GM23248 (cell line): ENCODE results near the gene SMC4. TPM values are rescaled to one million over a fixed set of nuclear protein-coding genes. Genes with fewer than 3 reads are reported as not detected.

Experiments used
- DNase-seq: peaks from one replicate; pipeline ENCODE4 v3.0.0-alpha.2; 2015
- H2AFZ ChIP-seq: fragments of 200-600 bp; sonication (generic); 2 replicates; pipeline ENCODE4 v1.6.1; 2016; ENCODE audit warnings: antibody characterized with exemption
- H3F3A ChIP-seq: fragments of 200-600 bp; sonication (generic); 2 replicates; pipeline ENCODE4 v1.6.1; 2016; ENCODE audit warnings: mild to moderate bottlenecking, antibody characterized with exemption, mixed run types; ENCODE audit not compliant: insufficient read depth
- H3K27ac ChIP-seq: fragments of 200-600 bp; sonication (generic); 2 replicates; pipeline ENCODE4 v1.5.1; 2016; ENCODE audit warnings: mild to moderate bottlenecking
- H3K27me3 ChIP-seq: fragments of 200-600 bp; sonication (generic); replicated peaks from 2 replicates; pipeline ENCODE4 v1.6.1; 2016; ENCODE audit warnings: mild to moderate bottlenecking; ENCODE audit not compliant: insufficient read depth
- H3K36me3 ChIP-seq: fragments of 200-600 bp; sonication (generic); 2 replicates; pipeline ENCODE4 v1.6.1; 2016; ENCODE audit warnings: low read depth, mild to moderate bottlenecking
- H3K4me1 ChIP-seq: fragments of 200-600 bp; sonication (generic); 2 replicates; pipeline ENCODE4 v1.6.1; 2016; ENCODE audit warnings: mild to moderate bottlenecking; ENCODE audit not compliant: insufficient read depth
- H3K4me2 ChIP-seq: fragments of 200-600 bp; sonication (generic); one replicate; pipeline ENCODE4 v1.6.1; 2016; ENCODE audit warnings: mild to moderate bottlenecking; ENCODE audit not compliant: unreplicated experiment
- H3K4me3 ChIP-seq: fragments of 200-600 bp; sonication (generic); 2 replicates; pipeline ENCODE4 v1.5.1; 2016; ENCODE audit warnings: mild to moderate bottlenecking
- H3K79me2 ChIP-seq: fragments of 200-600 bp; sonication (generic); 2 replicates; pipeline ENCODE4 v1.6.1; 2016; ENCODE audit warnings: mild to moderate bottlenecking; ENCODE audit not compliant: insufficient read depth
- H3K9ac ChIP-seq: fragments of 200-600 bp; sonication (generic); 2 replicates; pipeline ENCODE4 v1.6.1; 2016; ENCODE audit warnings: mild to moderate bottlenecking
- H3K9me2 ChIP-seq: fragments of 200-600 bp; sonication (generic); 2 replicates; pipeline ENCODE4 v1.6.1; 2016; ENCODE audit warnings: mixed run types, mild to moderate bottlenecking, moderate library complexity; ENCODE audit not compliant: insufficient read depth
- H3K9me3 ChIP-seq: fragments of 200-600 bp; sonication (generic); one replicate; pipeline ENCODE4 v1.6.1; 2017; ENCODE audit warnings: low read depth
- H4K20me1 ChIP-seq: fragments of 200-600 bp; sonication (generic); 2 replicates; pipeline ENCODE4 v1.6.0; 2016; ENCODE audit not compliant: insufficient read depth
- EZH2 ChIP-seq: fragments of 200-600 bp; sonication (generic); IDR thresholded peaks from 2 replicates; pipeline ENCODE4 v1.6.1; 2018; ENCODE audit warnings: antibody characterized with exemption, mild to moderate bottlenecking; ENCODE audit not compliant: insufficient read depth, poor library complexity, severe bottlenecking
- EZH2phosphoT487 ChIP-seq: fragments of 200-600 bp; sonication (generic); IDR thresholded peaks from 2 replicates; pipeline ENCODE4 v1.6.1; 2018; ENCODE audit warnings: antibody characterized with exemption, moderate library complexity, mild to moderate bottlenecking, low read depth; ENCODE audit not compliant: insufficient read depth
- WGBS, 2 experiments: methylation state at CpG; one replicate each; pipeline ENCODE4 v1.1.6; 2015 to 2017; ENCODE audit warnings: low lambda C conversion rate in 2 of 2, low coverage in 1 of 2; ENCODE audit errors: missing lambda C conversion rate in 2 of 2; 5-methylcytosine and 5-hydroxymethylcytosine counted together
- in situ Hi-C: fragments of 300-500 bp; cut with MboI; formaldehyde crosslinking; loops from 2 replicates; pipeline ENCODE4 v1.15.0; 2020
- polyA plus RNA-seq: library from polyadenylated mRNA; unstranded; fragments of >200 nt; fragmentation: Nextera tagmentation; extraction: Ambion mirVana; gene quantifications from 2 replicates; pipeline ENCODE4 v1.2.1, GENCODE V29; 2016
- total RNA-seq: library from RNA; depleted of rRNA; stranded (reverse); fragments of >200 nt; shearing (Covaris generic); gene quantifications from 2 replicates; pipeline ENCODE4 v1.2.3, GENCODE V29; 2014

The SMC4 gene
- total and polyA plus RNA-seq, 2 experiments from 2014 or later: 69.7 to 73.6 TPM

DNA sequence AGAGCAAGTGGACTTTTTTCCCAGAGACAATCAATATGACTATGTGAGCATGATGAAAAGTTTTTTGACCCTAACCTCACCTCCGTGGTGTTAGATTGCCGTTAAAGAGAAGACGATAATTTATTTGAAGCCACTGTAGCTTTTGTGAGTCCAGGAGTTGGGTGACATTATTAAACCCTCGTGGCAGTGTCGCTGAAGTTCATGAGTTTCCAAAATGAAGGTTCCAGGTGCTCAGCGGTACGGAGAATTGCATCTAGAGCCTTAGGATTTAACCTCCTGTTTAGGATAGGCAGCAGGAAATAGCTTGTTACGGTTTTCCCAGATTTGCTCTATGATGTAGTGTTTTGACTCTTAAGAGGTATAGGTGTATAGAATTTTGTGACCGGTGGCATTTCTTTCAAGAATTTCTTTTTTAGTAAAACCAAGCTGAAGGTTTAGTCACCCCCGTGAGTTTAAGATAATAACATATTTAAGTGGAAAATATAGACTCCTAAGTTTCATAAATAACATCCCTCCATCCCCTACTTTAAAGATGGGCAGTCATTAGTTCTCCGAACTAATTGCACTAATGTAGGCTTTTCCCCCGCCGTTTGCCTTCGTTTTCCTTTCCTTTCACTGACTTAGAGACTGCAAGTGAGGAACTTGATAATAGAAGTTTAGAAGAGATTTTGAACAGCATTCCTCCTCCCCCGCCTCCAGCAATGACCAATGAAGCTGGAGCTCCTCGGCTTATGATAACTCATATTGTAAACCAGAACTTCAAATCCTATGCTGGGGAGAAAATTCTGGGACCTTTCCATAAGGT, 2.0 kb downstream of the SMC4 start:
- WGBS, 2 experiments: 35 to 37% methylated on average over 16 of the region's 16 CpGs
- H3K4me1 ChIP-seq: peaks cover 49% of the 10 kb centered on the region
- DNase-seq: peak; percentile 74
- H3K36me3 ChIP-seq: peaks cover 22% of the 10 kb centered on the region; the same call in 1 of the 2 replicates
- no peak for TF ChIP-seq EZH2
- TF ChIP-seq EZH2phosphoT487: no peak
- H3F3A ChIP-seq: peaks cover 18% of the 10 kb centered on the region
- peak overlapping the region; percentile 95 for H2AFZ ChIP-seq
- in situ Hi-C loops: loop anchor here (10.0 kb wide), 1 partner anchor 237 kb away; no protein-coding TSS in a partner anchor
- H3K9ac ChIP-seq: peak overlapping the region; percentile 98
- no peaks in the 10 kb centered on the region for H3K9me2 ChIP-seq
- no peaks in the 10 kb centered on the region for H3K9me3 ChIP-seq
- H3K4me2 ChIP-seq: peak overlapping the region; percentile 90
- no peaks in the 10 kb centered on the region for H3K27me3 ChIP-seq
- H3K4me3 ChIP-seq: peak overlapping the region; percentile 95
- H3K27ac ChIP-seq: peak overlapping the region; percentile 98
- no peaks in the 10 kb centered on the region for H4K20me1 ChIP-seq
- peaks cover 93% of the 10 kb centered on the region for H3K79me2 ChIP-seq

DNA sequence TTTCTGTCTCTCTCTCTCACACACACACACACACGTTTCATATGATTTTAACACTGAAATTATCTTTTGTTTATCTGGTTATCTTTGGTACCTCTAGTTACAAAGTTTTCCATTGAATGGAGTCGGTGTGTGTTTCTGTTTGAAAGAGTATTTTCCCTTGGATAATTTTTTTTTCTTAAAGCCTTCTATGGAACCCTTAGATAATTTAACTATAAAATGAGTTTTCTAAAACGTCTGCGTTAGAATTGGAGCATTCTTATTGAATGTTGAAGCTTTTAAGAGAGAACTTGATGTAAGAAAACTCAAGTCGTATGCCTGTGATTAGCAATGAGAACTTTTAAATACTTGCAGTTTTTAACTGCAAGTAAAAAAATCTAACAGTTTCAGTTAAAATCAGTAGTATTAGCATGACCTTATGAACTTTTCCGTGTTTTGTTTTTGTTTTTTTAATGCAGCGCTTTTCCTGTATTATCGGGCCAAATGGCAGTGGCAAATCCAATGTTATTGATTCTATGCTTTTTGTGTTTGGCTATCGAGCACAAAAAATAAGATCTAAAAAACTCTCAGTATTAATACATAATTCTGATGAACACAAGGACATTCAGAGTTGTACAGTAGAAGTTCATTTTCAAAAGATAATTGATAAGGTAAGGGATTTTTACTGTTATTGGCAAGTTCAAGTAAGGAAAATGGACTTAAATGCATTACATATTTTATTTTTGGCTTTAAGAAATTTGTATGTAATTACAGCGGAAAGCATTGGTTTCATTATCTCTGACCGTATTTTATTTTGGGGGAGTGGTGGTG, 3.0 kb downstream of the SMC4 start:
- peak overlapping the region; percentile 17; the same call in 1 of the 2 replicates for H2AFZ ChIP-seq
- H4K20me1 ChIP-seq: no peaks in the 10 kb centered on the region
- peaks cover 13% of the 10 kb centered on the region for H3F3A ChIP-seq
- peaks cover 93% of the 10 kb centered on the region for H3K79me2 ChIP-seq
- H3K4me1 ChIP-seq: peaks cover 49% of the 10 kb centered on the region
- 64 to 65% methylated on average over 11 of the region's 11 CpGs for WGBS, 2 experiments
- TF ChIP-seq EZH2: no peak
- TF ChIP-seq EZH2phosphoT487: no peak
- peak overlapping the region; percentile 95 for H3K4me3 ChIP-seq
- no peaks in the 10 kb centered on the region for H3K27me3 ChIP-seq
- H3K9me2 ChIP-seq: no peaks in the 10 kb centered on the region
- peak; percentile 14 for DNase-seq
- peak overlapping the region; percentile 90 for H3K4me2 ChIP-seq
- peaks cover 28% of the 10 kb centered on the region; the same call in 1 of the 2 replicates for H3K36me3 ChIP-seq
- in situ Hi-C loops: loop anchor here (10.0 kb wide), 1 partner anchor 238 kb away; no protein-coding TSS in a partner anchor
- H3K9me3 ChIP-seq: no peaks in the 10 kb centered on the region
- peak overlapping the region; percentile 98 for H3K27ac ChIP-seq
- H3K9ac ChIP-seq: peak overlapping the region; percentile 98

DNA sequence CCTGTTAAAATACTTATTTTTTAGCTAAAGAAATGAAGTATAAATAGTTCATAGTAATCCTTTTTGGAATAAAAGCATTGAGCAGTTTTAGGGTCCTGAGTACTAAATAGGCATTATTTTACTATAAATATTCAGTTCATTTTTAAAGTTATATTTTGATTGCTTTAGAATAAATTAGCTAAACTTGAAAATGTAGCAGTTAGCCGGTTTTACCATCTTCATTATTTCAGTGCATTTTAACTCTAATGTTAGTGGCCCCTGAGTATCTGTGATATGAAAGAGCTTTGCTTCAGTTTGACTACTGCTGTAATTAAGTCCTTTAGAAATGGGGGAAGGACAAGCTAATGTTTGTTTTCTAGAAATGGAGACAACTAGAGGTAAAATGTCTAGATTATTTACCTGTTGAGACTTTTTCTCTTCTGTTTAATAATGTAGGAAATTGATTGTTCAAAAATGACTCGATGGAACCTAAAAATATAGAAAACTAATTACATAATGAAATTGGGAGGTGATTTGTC, 3.6 kb downstream of the SMC4 start:
- in situ Hi-C loops: loop anchor here (10.0 kb wide), 1 partner anchor 238 kb away; no protein-coding TSS in a partner anchor
- peak overlapping the region; percentile 95 for H3K4me3 ChIP-seq
- no peaks in the 10 kb centered on the region for H3K9me2 ChIP-seq
- 92 to 95% methylated on average over 2 of the region's 2 CpGs for WGBS, 2 experiments
- H3F3A ChIP-seq: peaks cover 13% of the 10 kb centered on the region
- H3K9me3 ChIP-seq: no peaks in the 10 kb centered on the region
- H3K4me2 ChIP-seq: peak overlapping the region; percentile 90
- peaks cover 47% of the 10 kb centered on the region for H3K4me1 ChIP-seq
- H3K79me2 ChIP-seq: peaks cover 93% of the 10 kb centered on the region
- H3K9ac ChIP-seq: peak overlapping the region; percentile 98
- H2AFZ ChIP-seq: peak overlapping the region; percentile 55
- no peaks in the 10 kb centered on the region for H4K20me1 ChIP-seq
- peaks cover 28% of the 10 kb centered on the region; the same call in 1 of the 2 replicates for H3K36me3 ChIP-seq
- no peaks in the 10 kb centered on the region for H3K27me3 ChIP-seq
- H3K27ac ChIP-seq: peak overlapping the region; percentile 98
- DNase-seq: peak; percentile 26
- TF ChIP-seq EZH2phosphoT487: no peak
- TF ChIP-seq EZH2: no peak
